ENCODE measurements around the gene ALKAL2. TPM values are rescaled to one million over a fixed set of nuclear protein-coding genes. Genes with fewer than 3 reads are reported as not detected.
A peak's percentile ranks its signal among the peaks of the same experiment; 100 is the strongest.

Gene ALKAL2
- total RNA-seq, 2 donors from 2014 or later = 1.1 to 1.4 TPM

GRCh38 chr2:286774-287392 lies 1.0 kb downstream of the ALKAL2 start:
- Mint-ChIP-seq H3K36me3 (no peaks in the 10 kb centered on the region), H3K4me3 (peak overlapping the region; percentile 48), H3K27me3 (peaks cover 6 to 8% of the 10 kb centered on the region in 2 donors), H3K9me3 (no peaks in the 10 kb centered on the region), H3K27ac (no peak overlapping the region), H3K4me1 (ENCODE audit: low read depth in 2 of 2) (peaks cover 0 to 10% of the 10 kb centered on the region in 2 donors)
- ATAC-seq (no peak), DNase-seq (ENCODE audit: low spot score) (no peak)

GRCh38 chr2:286035-286434 lies 1.9 kb downstream of the ALKAL2 start:
- Mint-ChIP-seq H3K27ac (no peak overlapping the region), H3K4me3 (no peak overlapping the region), H3K27me3 (peaks cover 4 to 8% of the 10 kb centered on the region in 2 donors), H3K4me1 (ENCODE audit: low read depth in 2 of 2) (peaks cover 0 to 10% of the 10 kb centered on the region in 2 donors), H3K9me3 (no peaks in the 10 kb centered on the region), H3K36me3 (no peaks in the 10 kb centered on the region)
- ATAC-seq (no peak), DNase-seq (ENCODE audit: low spot score) (no peak)

- no peak for DNase-seq (ENCODE audit: low spot score)
- Mint-ChIP-seq H3K27ac (no peak overlapping the region), H3K4me3 (no peak overlapping the region), H3K9me3 (no peaks in the 10 kb centered on the region), H3K27me3 (peaks cover 4 to 8% of the 10 kb centered on the region in 2 donors), H3K36me3 (no peaks in the 10 kb centered on the region), H3K4me1 (ENCODE audit: low read depth in 2 of 2) (peaks cover 0 to 10% of the 10 kb centered on the region in 2 donors)
- no peak for ATAC-seq
Observed at GRCh38 chr2:285531-285930, 2.4 kb downstream of the ALKAL2 start.

- Mint-ChIP-seq H3K27me3 (peaks cover 1 to 8% of the 10 kb centered on the region in 2 donors), H3K9me3 (no peaks in the 10 kb centered on the region), H3K27ac (no peak overlapping the region), H3K4me1 (ENCODE audit: low read depth in 2 of 2) (peaks cover 0 to 9% of the 10 kb centered on the region in 2 donors), H3K36me3 (no peaks in the 10 kb centered on the region), H3K4me3 (no peak overlapping the region)
- DNase-seq (ENCODE audit: low spot score) = no peak
- ATAC-seq = no peak
Observed at GRCh38 chr2:284896-285492, 2.9 kb downstream of the ALKAL2 start.

GRCh38 chr2:283996-284794 lies 3.7 kb downstream of the ALKAL2 start:
- peaks cover 0 to 6% of the 10 kb centered on the region in 2 donors for H3K4me1 Mint-ChIP-seq (ENCODE audit: low read depth in 2 of 2)
- no peak for ATAC-seq
- no peak overlapping the region for H3K4me3 Mint-ChIP-seq
- no peak overlapping the region for H3K27ac Mint-ChIP-seq
- no peak for DNase-seq (ENCODE audit: low spot score)
- H3K27me3 Mint-ChIP-seq = peaks cover 0 to 8% of the 10 kb centered on the region in 2 donors
- H3K9me3 Mint-ChIP-seq = no peaks in the 10 kb centered on the region
- H3K36me3 Mint-ChIP-seq = no peaks in the 10 kb centered on the region

- Mint-ChIP-seq H3K9me3 (no peaks in the 10 kb centered on the region), H3K4me3 (no peak overlapping the region), H3K27me3 (peaks cover 0 to 8% of the 10 kb centered on the region in 2 donors), H3K36me3 (peaks cover 3% of the 10 kb centered on the region), H3K27ac (no peak overlapping the region), H3K4me1 (ENCODE audit: low read depth in 2 of 2) (peaks cover 0 to 6% of the 10 kb centered on the region in 2 donors)
- ATAC-seq (no peak), DNase-seq (ENCODE audit: low spot score) (no peak)
Observed at GRCh38 chr2:282371-283263, 5.3 kb downstream of the ALKAL2 start.

GRCh38 chr2:281381-281780 lies 6.5 kb downstream of the ALKAL2 start:
- DNase-seq (ENCODE audit: low spot score) = no peak
- no peak for ATAC-seq
- Mint-ChIP-seq H3K9me3 (no peaks in the 10 kb centered on the region), H3K4me3 (no peak overlapping the region), H3K4me1 (ENCODE audit: low read depth in 2 of 2) (peaks cover 5 to 8% of the 10 kb centered on the region in 2 donors), H3K27ac (no peak overlapping the region), H3K36me3 (peaks cover 15% of the 10 kb centered on the region), H3K27me3 (peaks cover 0 to 8% of the 10 kb centered on the region in 2 donors)

GRCh38 chr2:280650-281110 lies 7.2 kb downstream of the ALKAL2 start:
- Mint-ChIP-seq H3K27ac (no peak overlapping the region), H3K36me3 (peaks cover 19% of the 10 kb centered on the region), H3K27me3 (peaks cover 0 to 4% of the 10 kb centered on the region in 2 donors), H3K9me3 (no peaks in the 10 kb centered on the region), H3K4me1 (ENCODE audit: low read depth in 2 of 2) (peaks cover 5% of the 10 kb centered on the region in 2 donors), H3K4me3 (no peak overlapping the region)
- DNase-seq (ENCODE audit: low spot score) (no peak), ATAC-seq (no peak)

GRCh38 chr2:279956-280649 lies 7.8 kb downstream of the ALKAL2 start:
- no peak overlapping the region for H3K4me3 Mint-ChIP-seq
- H3K9me3 Mint-ChIP-seq = no peaks in the 10 kb centered on the region
- DNase-seq (ENCODE audit: low spot score) (no peak), ATAC-seq (no peak)
- peaks cover 5% of the 10 kb centered on the region in 2 donors for H3K4me1 Mint-ChIP-seq (ENCODE audit: low read depth in 2 of 2)
- H3K27me3 Mint-ChIP-seq = no peaks in the 10 kb centered on the region
- H3K27ac Mint-ChIP-seq = no peak overlapping the region
- peaks cover 19% of the 10 kb centered on the region for H3K36me3 Mint-ChIP-seq

GRCh38 chr2:279366-279765 lies 8.5 kb downstream of the ALKAL2 start:
- Mint-ChIP-seq H3K36me3 (peaks cover 19% of the 10 kb centered on the region), H3K27ac (no peak overlapping the region), H3K4me3 (no peak overlapping the region), H3K9me3 (no peaks in the 10 kb centered on the region), H3K27me3 (no peaks in the 10 kb centered on the region), H3K4me1 (ENCODE audit: low read depth in 2 of 2) (peaks cover 5 to 8% of the 10 kb centered on the region in 2 donors)
- DNase-seq (ENCODE audit: low spot score) (no peak), ATAC-seq (no peak)

GRCh38 chr2:278927-279320 lies 9.0 kb downstream of the ALKAL2 start:
- ATAC-seq (no peak), DNase-seq (ENCODE audit: low spot score) (no peak)
- Mint-ChIP-seq H3K36me3 (peaks cover 19% of the 10 kb centered on the region), H3K27ac (no peak overlapping the region), H3K4me3 (no peak overlapping the region), H3K4me1 (ENCODE audit: low read depth in 2 of 2) (peaks cover 5 to 8% of the 10 kb centered on the region in 2 donors), H3K27me3 (no peaks in the 10 kb centered on the region), H3K9me3 (no peaks in the 10 kb centered on the region)

GRCh38 chr2:278312-278926 lies 9.5 kb downstream of the ALKAL2 start:
- Mint-ChIP-seq H3K9me3 (no peaks in the 10 kb centered on the region), H3K27me3 (no peaks in the 10 kb centered on the region), H3K4me3 (no peak overlapping the region), H3K27ac (no peak overlapping the region), H3K36me3 (peaks cover 19% of the 10 kb centered on the region), H3K4me1 (ENCODE audit: low read depth in 2 of 2) (peaks cover 5 to 8% of the 10 kb centered on the region in 2 donors)
- DNase-seq (ENCODE audit: low spot score) (no peak), ATAC-seq (no peak)

All from natural killer cell treated with Interleukin-12 subunit alpha and Interleukin-12 subunit beta and Interleukin-15 and Interleukin-18, amount 100 ng/mL, for 72 hours (primary cell).